Activated naive CD8-positive, alpha-beta T cell treated with anti-CD3 and anti-CD28 coated beads for 36 hours (primary cell): ENCODE results near the gene RNF207. TPM values are rescaled to one million over a fixed set of nuclear protein-coding genes. Genes with fewer than 3 reads are reported as not detected.
A peak's percentile ranks its signal among the peaks of the same experiment; 100 is the strongest.

Experiments used
- DNase-seq: peaks from one replicate; pipeline ENCODE4 v3.0.0; 2021
- H3K27ac Mint-ChIP-seq: one replicate; pipeline ENCODE4 v1.8.0; 2022; ENCODE audit warnings: mild to moderate bottlenecking, moderate library complexity, mixed read lengths
- H3K27me3 Mint-ChIP-seq: one replicate; pipeline ENCODE4 v1.8.0; 2022; ENCODE audit warnings: mild to moderate bottlenecking, mixed read lengths
- H3K36me3 Mint-ChIP-seq: one replicate; pipeline ENCODE4 v1.8.0; 2021; ENCODE audit warnings: mild to moderate bottlenecking, mixed read lengths
- H3K4me1 Mint-ChIP-seq: one replicate; pipeline ENCODE4 v1.8.0; 2021; ENCODE audit warnings: mixed read lengths
- H3K4me3 Mint-ChIP-seq: one replicate; pipeline ENCODE4 v1.8.0; 2022; ENCODE audit warnings: mild to moderate bottlenecking, moderate library complexity, mixed read lengths
- H3K9me3 Mint-ChIP-seq: one replicate; pipeline ENCODE4 v1.8.0; 2022; ENCODE audit warnings: mixed read lengths
- total RNA-seq, 2 experiments: library from RNA; stranded (reverse); gene quantifications; one replicate each; pipeline ENCODE4 v1.2.3, GENCODE V29; 2021

The RNF207 gene
- total RNA-seq, 2 experiments from 2014 or later = 5.0 to 6.2 TPM

- peaks cover 25% of the 10 kb centered on the region for H3K27me3 Mint-ChIP-seq
- H3K4me3 Mint-ChIP-seq = no peak overlapping the region
Observed at GRCh38 chr1:6254691-6255090, 48.8 kb downstream of the RNF207 start.

GRCh38 chr1:6256645-6257044, 50.7 kb downstream of the RNF207 start:
- DNase-seq = no peak
- Mint-ChIP-seq H3K4me1 (no peaks in the 10 kb centered on the region), H3K4me3 (no peak overlapping the region), H3K27me3 (peaks cover 16% of the 10 kb centered on the region), H3K27ac (no peak overlapping the region), H3K36me3 (no peaks in the 10 kb centered on the region), H3K9me3 (no peaks in the 10 kb centered on the region)

More at GRCh38 chr1:6254691-6255090, 48.8 kb downstream of the RNF207 start:
- H3K36me3 Mint-ChIP-seq = no peaks in the 10 kb centered on the region
- no peak overlapping the region for H3K27ac Mint-ChIP-seq
- no peaks in the 10 kb centered on the region for H3K9me3 Mint-ChIP-seq
- no peaks in the 10 kb centered on the region for H3K4me1 Mint-ChIP-seq
- DNase-seq = no peak

GRCh38 chr1:6257541-6258069, 51.7 kb downstream of the RNF207 start:
- no peak overlapping the region for H3K27ac Mint-ChIP-seq
- H3K4me3 Mint-ChIP-seq = no peak overlapping the region
- no peaks in the 10 kb centered on the region for H3K4me1 Mint-ChIP-seq
- no peak for DNase-seq
- peaks cover 20% of the 10 kb centered on the region for H3K27me3 Mint-ChIP-seq
- H3K9me3 Mint-ChIP-seq = no peaks in the 10 kb centered on the region
- no peaks in the 10 kb centered on the region for H3K36me3 Mint-ChIP-seq

GRCh38 chr1:6258675-6259074, 52.8 kb downstream of the RNF207 start:
- Mint-ChIP-seq H3K4me3 (no peak overlapping the region), H3K27me3 (peaks cover 20% of the 10 kb centered on the region), H3K9me3 (no peaks in the 10 kb centered on the region), H3K4me1 (no peaks in the 10 kb centered on the region), H3K36me3 (no peaks in the 10 kb centered on the region), H3K27ac (no peak overlapping the region)
- no peak for DNase-seq

GRCh38 chr1:6259491-6260362, 53.8 kb downstream of the RNF207 start:
- DNase-seq = peak; percentile 84
- Mint-ChIP-seq H3K27ac (no peak overlapping the region), H3K27me3 (peaks cover 20% of the 10 kb centered on the region), H3K4me3 (peak overlapping the region; percentile 18), H3K4me1 (no peaks in the 10 kb centered on the region), H3K9me3 (no peaks in the 10 kb centered on the region), H3K36me3 (no peaks in the 10 kb centered on the region)

- Mint-ChIP-seq H3K4me3 (no peak overlapping the region), H3K36me3 (no peaks in the 10 kb centered on the region), H3K27me3 (peaks cover 20% of the 10 kb centered on the region), H3K27ac (no peak overlapping the region), H3K9me3 (no peaks in the 10 kb centered on the region), H3K4me1 (no peaks in the 10 kb centered on the region)
- peak; percentile 43 for DNase-seq
Observed at GRCh38 chr1:6260433-6260934, 54.6 kb downstream of the RNF207 start.

- Mint-ChIP-seq H3K27ac (no peak within 1 kb of the TSS), H3K36me3 (no peaks in the 10 kb centered on the region), H3K4me3 (peak within 1 kb of the TSS; percentile 40), H3K27me3 (peaks cover 20% of the 10 kb centered on the region), H3K9me3 (no peaks in the 10 kb centered on the region), H3K4me1 (no peaks in the 10 kb centered on the region)
- DNase-seq = peak; percentile 78
Observed at GRCh38 chr1:6260961-6261614, 55.2 kb downstream of the RNF207 start, which contains the start of gene GPR153. Gene GPR153, minus strand, starts transcription at chr1:6261098. Its CDS starts 6,193 bp downstream, at chr1:6254905.

GRCh38 chr1:6261615-6261995, 55.7 kb downstream of the RNF207 start:
- DNase-seq = no peak
- Mint-ChIP-seq H3K4me1 (no peaks in the 10 kb centered on the region), H3K9me3 (no peaks in the 10 kb centered on the region), H3K27me3 (peaks cover 20% of the 10 kb centered on the region), H3K4me3 (peak overlapping the region; percentile 40), H3K27ac (no peak overlapping the region), H3K36me3 (no peaks in the 10 kb centered on the region)

GRCh38 chr1:6262555-6263420, 56.9 kb downstream of the RNF207 start:
- Mint-ChIP-seq H3K27me3 (peaks cover 20% of the 10 kb centered on the region), H3K4me3 (no peak overlapping the region), H3K36me3 (no peaks in the 10 kb centered on the region), H3K27ac (no peak overlapping the region), H3K4me1 (no peaks in the 10 kb centered on the region), H3K9me3 (no peaks in the 10 kb centered on the region)
- DNase-seq = no peak

GRCh38 chr1:6263716-6264115, 57.8 kb downstream of the RNF207 start:
- DNase-seq = no peak
- no peak overlapping the region for H3K27ac Mint-ChIP-seq
- no peak overlapping the region for H3K4me3 Mint-ChIP-seq
- H3K9me3 Mint-ChIP-seq = no peaks in the 10 kb centered on the region
- H3K36me3 Mint-ChIP-seq = no peaks in the 10 kb centered on the region
- no peaks in the 10 kb centered on the region for H3K4me1 Mint-ChIP-seq
- peaks cover 20% of the 10 kb centered on the region for H3K27me3 Mint-ChIP-seq

- Mint-ChIP-seq H3K4me1 (no peaks in the 10 kb centered on the region), H3K27me3 (peaks cover 8% of the 10 kb centered on the region), H3K9me3 (no peaks in the 10 kb centered on the region), H3K36me3 (no peaks in the 10 kb centered on the region), H3K27ac (no peak overlapping the region), H3K4me3 (no peak overlapping the region)
- DNase-seq = no peak
Observed at GRCh38 chr1:6265151-6265550, 59.2 kb downstream of the RNF207 start.

- no peak for DNase-seq
- H3K9me3 Mint-ChIP-seq = no peaks in the 10 kb centered on the region
- no peaks in the 10 kb centered on the region for H3K36me3 Mint-ChIP-seq
- peaks cover 5% of the 10 kb centered on the region for H3K27me3 Mint-ChIP-seq
- no peak overlapping the region for H3K4me3 Mint-ChIP-seq
- H3K27ac Mint-ChIP-seq = no peak overlapping the region
- H3K4me1 Mint-ChIP-seq = no peaks in the 10 kb centered on the region
Observed at GRCh38 chr1:6266641-6267040, 60.7 kb downstream of the RNF207 start.

GRCh38 chr1:6267686-6268322, 61.9 kb downstream of the RNF207 start:
- H3K9me3 Mint-ChIP-seq = no peaks in the 10 kb centered on the region

GRCh38 chr1:6268415-6268814, 62.5 kb downstream of the RNF207 start:
- no peak for DNase-seq
- Mint-ChIP-seq H3K27me3 (no peaks in the 10 kb centered on the region), H3K9me3 (no peaks in the 10 kb centered on the region), H3K27ac (no peak overlapping the region), H3K36me3 (no peaks in the 10 kb centered on the region), H3K4me1 (no peaks in the 10 kb centered on the region), H3K4me3 (no peak overlapping the region)

More at GRCh38 chr1:6267686-6268322, 61.9 kb downstream of the RNF207 start:
- H3K4me3 Mint-ChIP-seq = no peak overlapping the region
- H3K4me1 Mint-ChIP-seq = no peaks in the 10 kb centered on the region
- no peaks in the 10 kb centered on the region for H3K27me3 Mint-ChIP-seq
- no peak for DNase-seq
- H3K36me3 Mint-ChIP-seq = no peaks in the 10 kb centered on the region
- H3K27ac Mint-ChIP-seq = no peak overlapping the region
